ENCODE data around the gene MZF1. TPM values are rescaled to one million over a fixed set of nuclear protein-coding genes. Genes with fewer than 3 reads are reported as not detected.

The MZF1 gene
- total and polyA plus RNA-seq, 11 donors: 6.2 to 12.5 (median 9.1) TPM

DNA sequence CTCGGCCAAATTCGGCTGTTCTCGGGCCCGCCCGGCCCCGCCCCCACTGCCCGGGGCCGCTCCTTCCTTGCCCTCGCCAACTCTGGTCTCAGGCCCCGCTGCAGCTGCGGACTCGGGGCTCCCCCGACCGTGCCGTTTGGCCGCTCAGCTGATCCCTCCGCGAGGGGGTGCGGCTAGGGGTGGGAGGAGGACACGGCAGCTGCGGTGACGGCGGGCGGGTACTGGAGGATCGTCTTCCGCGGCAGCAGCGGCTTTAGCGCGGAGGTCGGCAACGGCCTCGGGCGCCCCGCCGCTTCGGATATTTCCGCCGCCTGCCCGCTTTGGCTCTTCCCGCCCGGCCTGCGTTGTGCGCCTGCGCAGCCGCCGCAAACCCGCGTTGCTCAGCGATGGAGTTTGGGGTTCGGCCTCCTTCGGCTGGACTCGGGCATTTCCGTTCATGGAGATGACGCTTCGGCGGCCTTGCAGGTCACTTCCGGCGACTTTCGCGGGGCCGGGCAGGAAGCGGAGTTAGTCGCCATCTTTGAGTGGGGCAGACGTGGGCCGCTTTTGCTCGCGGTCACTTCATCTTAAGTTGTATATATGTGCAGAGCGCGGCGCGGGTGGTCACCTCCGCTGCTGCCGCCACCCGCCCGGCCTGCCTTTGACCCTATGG, 14.4 kb downstream of the MZF1 start:
- no peaks in the 10 kb centered on the region for H3K9me3 ChIP-seq
- peaks cover 0 to 19% (median 0%) of the 10 kb centered on the region in 9 donors for H3K27me3 ChIP-seq
- ATAC-seq: peak; percentile 71 to 84 (median 78)
- H3K4me1 ChIP-seq: peaks cover 15 to 73% (median 63%) of the 10 kb centered on the region in 12 donors
- TF ChIP-seq, protein P1, sequence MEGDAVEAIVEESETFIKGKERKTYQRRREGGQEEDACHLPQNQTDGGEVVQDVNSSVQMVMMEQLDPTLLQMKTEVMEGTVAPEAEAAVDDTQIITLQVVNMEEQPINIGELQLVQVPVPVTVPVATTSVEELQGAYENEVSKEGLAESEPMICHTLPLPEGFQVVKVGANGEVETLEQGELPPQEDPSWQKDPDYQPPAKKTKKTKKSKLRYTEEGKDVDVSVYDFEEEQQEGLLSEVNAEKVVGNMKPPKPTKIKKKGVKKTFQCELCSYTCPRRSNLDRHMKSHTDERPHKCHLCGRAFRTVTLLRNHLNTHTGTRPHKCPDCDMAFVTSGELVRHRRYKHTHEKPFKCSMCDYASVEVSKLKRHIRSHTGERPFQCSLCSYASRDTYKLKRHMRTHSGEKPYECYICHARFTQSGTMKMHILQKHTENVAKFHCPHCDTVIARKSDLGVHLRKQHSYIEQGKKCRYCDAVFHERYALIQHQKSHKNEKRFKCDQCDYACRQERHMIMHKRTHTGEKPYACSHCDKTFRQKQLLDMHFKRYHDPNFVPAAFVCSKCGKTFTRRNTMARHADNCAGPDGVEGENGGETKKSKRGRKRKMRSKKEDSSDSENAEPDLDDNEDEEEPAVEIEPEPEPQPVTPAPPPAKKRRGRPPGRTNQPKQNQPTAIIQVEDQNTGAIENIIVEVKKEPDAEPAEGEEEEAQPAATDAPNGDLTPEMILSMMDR (IDR thresholded peaks at IDR 0.05): peak in 1 of 12 donors; percentile 15
- peak in 1 of 2 donors; percentile 63 for TF ChIP-seq POLR2A (IDR thresholded peaks at IDR 0.05)
- intact Hi-C loops (cut with DNase I): loop anchor here in 4 of 10 donors (1.0 to 2.0 kb wide), 3 partner anchors 14 to 39 kb away; partner anchors contain the start of genes MZF1 (in 2 of the 4) and ZBTB45 (in 2 of the 4)
- peak overlapping the region; percentile 90 to 100 (median 100) for H3K27ac ChIP-seq
- H3K4me3 ChIP-seq: peak overlapping the region; percentile 28 to 96 (median 77)
- H3K36me3 ChIP-seq: peaks cover 0 to 20% (median 14%) of the 10 kb centered on the region in 9 donors
- WGBS, 4 donors: 0% methylated on average over 11 to 76 of the region's 76 CpGs
- DNase-seq: peak; percentile 99 to 100 (median 99)

DNA sequence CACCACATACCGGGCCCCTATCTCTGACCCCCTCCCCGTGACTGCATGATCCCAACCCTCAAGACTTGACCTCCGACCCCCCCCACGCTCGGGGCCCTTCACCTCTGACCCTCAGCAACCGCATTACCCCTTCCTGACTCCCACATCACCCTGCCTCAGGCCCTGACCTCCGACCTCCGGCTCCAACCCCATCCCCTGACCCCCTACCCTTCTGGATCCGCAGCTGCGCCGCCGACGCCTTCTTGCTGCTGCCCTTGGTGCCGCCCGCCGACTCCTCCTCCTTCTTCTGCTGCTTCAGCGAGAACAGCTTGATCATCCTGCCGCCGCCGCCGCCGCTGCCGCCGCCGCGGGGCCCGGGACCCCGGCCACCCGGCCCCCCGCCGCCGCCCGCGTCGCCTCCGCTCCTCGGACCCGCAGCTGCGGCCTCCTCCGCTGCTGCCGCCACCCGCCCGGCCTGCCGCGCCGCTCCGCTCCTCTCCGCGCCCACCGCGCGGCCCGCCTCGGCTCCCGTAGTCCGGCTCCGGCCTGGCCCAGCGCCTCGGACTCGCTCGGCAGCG, 15.0 kb downstream of the MZF1 start, which contains the start of gene UBE2M:
UBE2M (minus strand) TSS at position 546 of the 557 bp plus-strand sequence; CDS start at position 316, 230 bp downstream.
- ATAC-seq: no peak
- peak within 1 kb of the TSS; percentile 71 to 96 (median 77) for H3K4me3 ChIP-seq
- peaks cover 0 to 14% (median 0%) of the 10 kb centered on the region in 9 donors for H3K27me3 ChIP-seq
- intact Hi-C loops (cut with DNase I): loop anchor here in 2 of 10 donors (2.0 kb wide), 1 partner anchor 15 kb away; the partner anchor contains the start of gene MZF1 (in 2 of the 2)
- WGBS, 4 donors: 1% methylated on average over 38 to 62 of the region's 62 CpGs
- TF ChIP-seq POLR2A (IDR thresholded peaks at IDR 0.05): no peak
- TF ChIP-seq, protein P1 (IDR thresholded peaks at IDR 0.05): no peak
- H3K9me3 ChIP-seq: no peaks in the 10 kb centered on the region
- H3K27ac ChIP-seq: peak within 1 kb of the TSS; percentile 90 to 100 (median 100)
- peaks cover 0 to 26% (median 16%) of the 10 kb centered on the region in 9 donors for H3K36me3 ChIP-seq
- H3K4me1 ChIP-seq: peaks cover 13 to 73% (median 64%) of the 10 kb centered on the region in 12 donors
- DNase-seq: peak in 4 of 5 donors; percentile 54 to 79 (median 73)

DNA sequence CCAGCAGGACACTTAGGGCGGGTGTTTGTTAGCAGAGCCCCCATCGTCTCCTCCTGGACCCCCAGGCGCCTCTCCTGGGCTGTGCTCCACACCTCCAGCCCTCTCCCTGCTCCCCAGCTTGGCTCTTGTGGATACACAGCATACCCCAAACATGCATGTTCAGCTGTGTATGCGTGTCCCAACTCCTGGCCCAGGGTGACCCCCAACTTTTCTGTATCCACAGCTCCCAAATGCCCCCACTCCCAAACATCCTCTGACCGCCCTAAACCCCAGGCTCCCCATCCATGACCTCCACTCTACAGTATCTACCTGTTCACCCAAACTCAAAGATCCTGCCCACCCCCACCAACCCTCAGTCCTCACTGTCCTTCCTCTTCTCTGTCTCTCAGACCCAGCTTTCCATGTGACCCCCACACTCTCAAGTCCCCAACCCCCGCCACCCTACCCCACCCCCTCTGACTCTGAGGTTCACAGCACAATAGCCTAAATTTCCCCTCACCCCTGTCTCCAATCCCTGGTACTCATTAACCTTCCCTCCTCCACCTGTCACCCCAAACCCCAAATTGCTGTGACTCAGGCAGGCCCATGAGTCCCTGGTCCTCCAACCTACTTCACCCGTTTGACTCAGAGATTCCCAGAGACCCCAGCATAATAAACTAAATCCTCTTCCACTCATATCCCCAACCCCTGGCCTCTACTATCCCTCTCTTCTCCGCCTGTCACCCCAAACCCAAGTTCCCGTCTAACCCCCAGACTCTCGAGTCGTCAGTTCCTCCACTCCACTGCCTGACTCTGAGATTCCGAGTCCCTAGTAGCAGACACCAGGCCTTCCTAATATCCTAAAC, 15.7 kb downstream of the MZF1 start:
- peak overlapping the region; percentile 90 to 100 (median 100) for H3K27ac ChIP-seq
- DNase-seq (peak in 2 of 5 donors; percentile 25 to 32), ATAC-seq (no peak)
- H3K4me1 ChIP-seq: peaks cover 11 to 66% (median 58%) of the 10 kb centered on the region in 12 donors
- TF ChIP-seq, protein P1 (IDR thresholded peaks at IDR 0.05): no peak
- no peak for TF ChIP-seq POLR2A (IDR thresholded peaks at IDR 0.05)
- no peaks in the 10 kb centered on the region for H3K9me3 ChIP-seq
- peaks cover 0 to 33% (median 23%) of the 10 kb centered on the region in 9 donors for H3K36me3 ChIP-seq
- peak overlapping the region; percentile 71 to 96 (median 77) for H3K4me3 ChIP-seq
- intact Hi-C loops (cut with DNase I): loop anchor here in 2 of 10 donors (2.0 kb wide), 1 partner anchor 15 kb away; the partner anchor contains the start of gene MZF1 (in 2 of the 2)
- H3K27me3 ChIP-seq: peaks cover 0 to 7% (median 0%) of the 10 kb centered on the region in 9 donors
- WGBS, 4 donors: 31 to 36% (median 34%) methylated on average over 12 of the region's 12 CpGs
